GM23248 (cell line): ENCODE results near the gene KIF5A. TPM values are rescaled to one million over a fixed set of nuclear protein-coding genes. Genes with fewer than 3 reads are reported as not detected.

Source experiments
- DNase-seq: peaks from one replicate; pipeline ENCODE4 v3.0.0-alpha.2; 2015
- H2AFZ ChIP-seq: fragments of 200-600 bp; sonication (generic); 2 replicates; pipeline ENCODE4 v1.6.1; 2016; ENCODE audit warnings: antibody characterized with exemption
- H3F3A ChIP-seq: fragments of 200-600 bp; sonication (generic); 2 replicates; pipeline ENCODE4 v1.6.1; 2016; ENCODE audit warnings: mild to moderate bottlenecking, antibody characterized with exemption, mixed run types; ENCODE audit not compliant: insufficient read depth
- H3K27ac ChIP-seq: fragments of 200-600 bp; sonication (generic); 2 replicates; pipeline ENCODE4 v1.5.1; 2016; ENCODE audit warnings: mild to moderate bottlenecking
- H3K27me3 ChIP-seq: fragments of 200-600 bp; sonication (generic); replicated peaks from 2 replicates; pipeline ENCODE4 v1.6.1; 2016; ENCODE audit warnings: mild to moderate bottlenecking; ENCODE audit not compliant: insufficient read depth
- H3K36me3 ChIP-seq: fragments of 200-600 bp; sonication (generic); 2 replicates; pipeline ENCODE4 v1.6.1; 2016; ENCODE audit warnings: low read depth, mild to moderate bottlenecking
- H3K4me1 ChIP-seq: fragments of 200-600 bp; sonication (generic); 2 replicates; pipeline ENCODE4 v1.6.1; 2016; ENCODE audit warnings: mild to moderate bottlenecking; ENCODE audit not compliant: insufficient read depth
- H3K4me2 ChIP-seq: fragments of 200-600 bp; sonication (generic); one replicate; pipeline ENCODE4 v1.6.1; 2016; ENCODE audit warnings: mild to moderate bottlenecking; ENCODE audit not compliant: unreplicated experiment
- H3K4me3 ChIP-seq: fragments of 200-600 bp; sonication (generic); 2 replicates; pipeline ENCODE4 v1.5.1; 2016; ENCODE audit warnings: mild to moderate bottlenecking
- H3K79me2 ChIP-seq: fragments of 200-600 bp; sonication (generic); 2 replicates; pipeline ENCODE4 v1.6.1; 2016; ENCODE audit warnings: mild to moderate bottlenecking; ENCODE audit not compliant: insufficient read depth
- H3K9ac ChIP-seq: fragments of 200-600 bp; sonication (generic); 2 replicates; pipeline ENCODE4 v1.6.1; 2016; ENCODE audit warnings: mild to moderate bottlenecking
- H3K9me2 ChIP-seq: fragments of 200-600 bp; sonication (generic); 2 replicates; pipeline ENCODE4 v1.6.1; 2016; ENCODE audit warnings: mixed run types, mild to moderate bottlenecking, moderate library complexity; ENCODE audit not compliant: insufficient read depth
- H3K9me3 ChIP-seq: fragments of 200-600 bp; sonication (generic); one replicate; pipeline ENCODE4 v1.6.1; 2017; ENCODE audit warnings: low read depth
- H4K20me1 ChIP-seq: fragments of 200-600 bp; sonication (generic); 2 replicates; pipeline ENCODE4 v1.6.0; 2016; ENCODE audit not compliant: insufficient read depth
- EZH2 ChIP-seq: fragments of 200-600 bp; sonication (generic); IDR thresholded peaks from 2 replicates; pipeline ENCODE4 v1.6.1; 2018; ENCODE audit warnings: antibody characterized with exemption, mild to moderate bottlenecking; ENCODE audit not compliant: insufficient read depth, poor library complexity, severe bottlenecking
- EZH2phosphoT487 ChIP-seq: fragments of 200-600 bp; sonication (generic); IDR thresholded peaks from 2 replicates; pipeline ENCODE4 v1.6.1; 2018; ENCODE audit warnings: antibody characterized with exemption, moderate library complexity, mild to moderate bottlenecking, low read depth; ENCODE audit not compliant: insufficient read depth
- WGBS, 2 experiments: methylation state at CpG; one replicate each; pipeline ENCODE4 v1.1.6; 2015 to 2017; ENCODE audit warnings: low lambda C conversion rate in 2 of 2, low coverage in 1 of 2; ENCODE audit errors: missing lambda C conversion rate in 2 of 2; 5-methylcytosine and 5-hydroxymethylcytosine counted together
- in situ Hi-C: fragments of 300-500 bp; cut with MboI; formaldehyde crosslinking; loops from 2 replicates; pipeline ENCODE4 v1.15.0; 2020
- polyA plus RNA-seq: library from polyadenylated mRNA; unstranded; fragments of >200 nt; fragmentation: Nextera tagmentation; extraction: Ambion mirVana; gene quantifications from 2 replicates; pipeline ENCODE4 v1.2.1, GENCODE V29; 2016
- total RNA-seq: library from RNA; depleted of rRNA; stranded (reverse); fragments of >200 nt; shearing (Covaris generic); gene quantifications from 2 replicates; pipeline ENCODE4 v1.2.3, GENCODE V29; 2014

KIF5A gene
- total and polyA plus RNA-seq, 2 experiments from 2014 or later, result 0.11 to 0.18 TPM

GRCh38 chr12:57528831-57529555 is 20.9 kb upstream of the KIF5A start:
- Histone ChIP-seq H3F3A (peaks cover 42% of the 10 kb centered on the region), H3K9me2 (no peaks in the 10 kb centered on the region), H3K27ac (no peak overlapping the region), H3K79me2 (peaks cover 50% of the 10 kb centered on the region), H3K27me3 (no peaks in the 10 kb centered on the region), H3K4me3 (no peak overlapping the region), H3K36me3 (peaks cover 63% of the 10 kb centered on the region), H3K9me3 (no peaks in the 10 kb centered on the region), H3K4me1 (peaks cover 7% of the 10 kb centered on the region), H3K4me2 (no peak overlapping the region), H4K20me1 (no peaks in the 10 kb centered on the region), H3K9ac (no peak overlapping the region), H2AFZ (no peak overlapping the region)
- 72 to 73% methylated on average over 10 of the region's 10 CpGs for WGBS, 2 experiments
- TF ChIP-seq EZH2, result no peak
- TF ChIP-seq EZH2phosphoT487, result no peak
- DNase-seq, result no peak
- in situ Hi-C loops, result no loop called here

- H3K9ac ChIP-seq, result no peak overlapping the region
- no peaks in the 10 kb centered on the region for H4K20me1 ChIP-seq
- H3K36me3 ChIP-seq, result peaks cover 65% of the 10 kb centered on the region
These were observed 20.0 kb upstream of the KIF5A start for GRCh38 chr12:57529831-57530230.

GRCh38 chr12:57530396-57531142 is 19.3 kb upstream of the KIF5A start:
- Histone ChIP-seq H3F3A (peaks cover 35% of the 10 kb centered on the region), H3K4me2 (no peak overlapping the region), H2AFZ (no peak overlapping the region), H4K20me1 (no peaks in the 10 kb centered on the region), H3K9me2 (no peaks in the 10 kb centered on the region), H3K9ac (no peak overlapping the region), H3K36me3 (peaks cover 65% of the 10 kb centered on the region), H3K79me2 (peaks cover 35% of the 10 kb centered on the region), H3K4me3 (no peak overlapping the region), H3K4me1 (no peaks in the 10 kb centered on the region), H3K9me3 (no peaks in the 10 kb centered on the region), H3K27ac (no peak overlapping the region), H3K27me3 (no peaks in the 10 kb centered on the region)
- WGBS, 2 experiments, result 82 to 86% methylated on average over 5 of the region's 5 CpGs
- DNase-seq, result no peak
- no peak for TF ChIP-seq EZH2phosphoT487
- TF ChIP-seq EZH2, result no peak
- in situ Hi-C loops, result no loop called here

More at GRCh38 chr12:57529831-57530230, 20.0 kb upstream of the KIF5A start:
- in situ Hi-C loops, result no loop called here
- Histone ChIP-seq H3K4me3 (no peak overlapping the region), H3K9me2 (no peaks in the 10 kb centered on the region), H3K9me3 (no peaks in the 10 kb centered on the region), H3K4me2 (no peak overlapping the region), H3K27ac (no peak overlapping the region), H3K79me2 (peaks cover 42% of the 10 kb centered on the region), H3K4me1 (no peaks in the 10 kb centered on the region; the same call in 1 of the 2 replicates), H2AFZ (no peak overlapping the region), H3K27me3 (no peaks in the 10 kb centered on the region), H3F3A (peaks cover 35% of the 10 kb centered on the region)
- WGBS, 2 experiments, result 66 to 67% methylated on average over 6 of the region's 6 CpGs
- TF ChIP-seq EZH2 (no peak), EZH2phosphoT487 (no peak)
- no peak for DNase-seq

GRCh38 chr12:57531836-57532235 is 18.0 kb upstream of the KIF5A start:
- Histone ChIP-seq H3K4me1 (no peaks in the 10 kb centered on the region), H3K9me3 (no peaks in the 10 kb centered on the region), H3K4me2 (no peak overlapping the region), H3K4me3 (no peak overlapping the region), H3K27ac (no peak overlapping the region), H3K9me2 (no peaks in the 10 kb centered on the region), H3K36me3 (peaks cover 65% of the 10 kb centered on the region), H3K27me3 (no peaks in the 10 kb centered on the region), H3K79me2 (peaks cover 22% of the 10 kb centered on the region), H3K9ac (no peak overlapping the region), H4K20me1 (no peaks in the 10 kb centered on the region), H3F3A (peaks cover 35% of the 10 kb centered on the region), H2AFZ (no peak overlapping the region)
- DNase-seq, result no peak
- in situ Hi-C loops, result no loop called here
- 22 to 23% methylated on average over 1 of the region's 1 CpG for WGBS, 2 experiments
- TF ChIP-seq EZH2 (no peak), EZH2phosphoT487 (no peak)
